NB4 (cell line): ENCODE measurements around the gene GDPGP1.

Experiments
- DNase-seq: peaks from one replicate; pipeline ENCODE4 v3.0.0; 2010; ENCODE audit warnings: low read depth
- H3K4me3 ChIP-seq: one replicate; pipeline ENCODE4 v1.5.1; 2011; ENCODE audit warnings: mild to moderate bottlenecking, low read depth, low read length, moderate library complexity
- MYC ChIP-seq: IDR thresholded peaks from 2 replicates; pipeline ENCODE4 v1.6.1; 2011; ENCODE audit warnings: low read depth, low read length
- POLR2A ChIP-seq: IDR thresholded peaks from 2 replicates; pipeline ENCODE4 v1.6.1; 2011; ENCODE audit warnings: mild to moderate bottlenecking; ENCODE audit not compliant: insufficient read length; ENCODE audit errors: extremely low read depth
- TF ChIP-seq, protein P1 (sequence below): IDR thresholded peaks from one replicate; pipeline ENCODE4 v1.5.1; 2012; ENCODE audit warnings: low read depth, low read length
- TF ChIP-seq, protein P2 (sequence below): IDR thresholded peaks from 2 replicates; pipeline ENCODE4 v1.6.1; 2011; ENCODE audit warnings: low read depth, low read length

GDPGP1 gene

GRCh38 chr15:90261811-90262210, 27.8 kb downstream of the GDPGP1 start:
- H3K4me3 ChIP-seq: no peak overlapping the region
- no peak for DNase-seq
- TF ChIP-seq, protein P1, sequence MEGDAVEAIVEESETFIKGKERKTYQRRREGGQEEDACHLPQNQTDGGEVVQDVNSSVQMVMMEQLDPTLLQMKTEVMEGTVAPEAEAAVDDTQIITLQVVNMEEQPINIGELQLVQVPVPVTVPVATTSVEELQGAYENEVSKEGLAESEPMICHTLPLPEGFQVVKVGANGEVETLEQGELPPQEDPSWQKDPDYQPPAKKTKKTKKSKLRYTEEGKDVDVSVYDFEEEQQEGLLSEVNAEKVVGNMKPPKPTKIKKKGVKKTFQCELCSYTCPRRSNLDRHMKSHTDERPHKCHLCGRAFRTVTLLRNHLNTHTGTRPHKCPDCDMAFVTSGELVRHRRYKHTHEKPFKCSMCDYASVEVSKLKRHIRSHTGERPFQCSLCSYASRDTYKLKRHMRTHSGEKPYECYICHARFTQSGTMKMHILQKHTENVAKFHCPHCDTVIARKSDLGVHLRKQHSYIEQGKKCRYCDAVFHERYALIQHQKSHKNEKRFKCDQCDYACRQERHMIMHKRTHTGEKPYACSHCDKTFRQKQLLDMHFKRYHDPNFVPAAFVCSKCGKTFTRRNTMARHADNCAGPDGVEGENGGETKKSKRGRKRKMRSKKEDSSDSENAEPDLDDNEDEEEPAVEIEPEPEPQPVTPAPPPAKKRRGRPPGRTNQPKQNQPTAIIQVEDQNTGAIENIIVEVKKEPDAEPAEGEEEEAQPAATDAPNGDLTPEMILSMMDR: no peak
- TF ChIP-seq POLR2A (no peak), MYC (no peak)
- TF ChIP-seq, protein P2, sequence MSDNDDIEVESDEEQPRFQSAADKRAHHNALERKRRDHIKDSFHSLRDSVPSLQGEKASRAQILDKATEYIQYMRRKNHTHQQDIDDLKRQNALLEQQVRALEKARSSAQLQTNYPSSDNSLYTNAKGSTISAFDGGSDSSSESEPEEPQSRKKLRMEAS: no peak

GRCh38 chr15:90262426-90262825, 28.4 kb downstream of the GDPGP1 start:
- TF ChIP-seq POLR2A (no peak), MYC (no peak)
- TF ChIP-seq, protein P2: no peak
- TF ChIP-seq, protein P1: no peak
- DNase-seq: no peak
- H3K4me3 ChIP-seq: no peak overlapping the region

- DNase-seq: peak; percentile 60
- peak overlapping the region; percentile 97 for H3K4me3 ChIP-seq
- no peak for TF ChIP-seq POLR2A
- no peak for TF ChIP-seq MYC
- TF ChIP-seq, protein P2: no peak
- TF ChIP-seq, protein P1: no peak
Measured at GRCh38 chr15:90264671-90265070, 30.7 kb downstream of the GDPGP1 start.

- peak; percentile 96 for DNase-seq
- TF ChIP-seq, protein P2: peak; percentile 76
- TF ChIP-seq, protein P1: no peak
- TF ChIP-seq MYC (peak; percentile 85), POLR2A (peak; percentile 99)
- H3K4me3 ChIP-seq: peak within 1 kb of the TSS; percentile 97
Measured at GRCh38 chr15:90265271-90266060, 31.5 kb downstream of the GDPGP1 start, which contains the start of gene NGRN. NGRN (plus strand) TSS chr15:90265672; CDS start chr15:90265713, 41 bp downstream.

DNA sequence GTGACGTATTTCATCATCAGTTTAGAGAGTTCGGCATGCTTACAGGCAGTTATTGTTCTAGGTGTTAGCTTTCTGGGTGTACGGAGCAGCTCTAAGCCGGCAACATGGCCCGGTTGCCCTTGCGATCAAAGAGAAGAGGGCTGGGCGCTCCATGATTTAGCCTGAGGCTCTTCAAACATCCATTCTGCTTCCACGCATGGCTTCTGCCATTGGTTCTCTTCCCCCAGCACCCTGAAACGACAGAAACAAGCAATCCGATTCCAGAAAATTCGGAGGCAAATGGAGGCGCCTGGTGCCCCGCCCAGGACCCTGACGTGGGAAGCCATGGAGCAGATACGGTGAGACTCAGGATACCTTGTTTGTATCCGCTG, 32.0 kb downstream of the GDPGP1 start:
- peak overlapping the region; percentile 97 for H3K4me3 ChIP-seq
- DNase-seq: peak; percentile 57
- TF ChIP-seq MYC (no peak; the same call in 1 of the 2 replicates), POLR2A (no peak)
- TF ChIP-seq, protein P1: no peak
- TF ChIP-seq, protein P2: no peak
